Skeletal muscle tissue (tissue), 4 donors: ENCODE results near the gene HOXA9. TPM values are rescaled to one million over a fixed set of nuclear protein-coding genes. Genes with fewer than 3 reads are reported as not detected.

Experiments
- H3K27ac ChIP-seq: one replicate; pipeline ENCODE4 v1.7.0; 2013; ENCODE audit warnings: mild to moderate bottlenecking, low read depth, low read length, inconsistent platforms
- H3K27me3 ChIP-seq, 3 donors: one replicate each; pipeline ENCODE4 v1.7.0; 2013; ENCODE audit warnings: low read length in 3 of 3; ENCODE audit not compliant: control insufficient read depth in 3 of 3, insufficient read depth in 3 of 3
- H3K36me3 ChIP-seq, 3 donors: one replicate each; pipeline ENCODE4 v1.7.0; 2013; ENCODE audit warnings: low read length in 3 of 3; ENCODE audit not compliant: control insufficient read depth in 3 of 3, insufficient read depth in 3 of 3
- H3K4me1 ChIP-seq, 3 donors: one replicate each; pipeline ENCODE4 v1.7.0; 2013; ENCODE audit warnings: low read length in 3 of 3, mild to moderate bottlenecking in 3 of 3; ENCODE audit not compliant: control insufficient read depth in 3 of 3, insufficient read depth in 3 of 3
- H3K4me3 ChIP-seq, 3 donors: one replicate each; pipeline ENCODE4 v1.7.0; 2013; ENCODE audit warnings: low read length in 3 of 3
- H3K9ac ChIP-seq, 3 donors: one replicate each; pipeline ENCODE4 v1.7.0; 2013; ENCODE audit warnings: low read length in 3 of 3, mild to moderate bottlenecking in 3 of 3, moderate library complexity in 2 of 3, low read depth in 1 of 3
- H3K9me3 ChIP-seq, 3 donors: one replicate each; pipeline ENCODE4 v1.7.0; 2013; ENCODE audit warnings: low read length in 3 of 3; ENCODE audit not compliant: control insufficient read depth in 3 of 3
- total RNA-seq: library from RNA; depleted of rRNA; stranded (reverse); fragments of >200 nt; gene quantifications from one replicate; pipeline ENCODE4 v1.2.3, GENCODE V29; 2014
- donor health status: Osteomylitis.

The HOXA9 gene
- total RNA-seq, 1 donor from 2014 or later, result 7.8 TPM

DNA sequence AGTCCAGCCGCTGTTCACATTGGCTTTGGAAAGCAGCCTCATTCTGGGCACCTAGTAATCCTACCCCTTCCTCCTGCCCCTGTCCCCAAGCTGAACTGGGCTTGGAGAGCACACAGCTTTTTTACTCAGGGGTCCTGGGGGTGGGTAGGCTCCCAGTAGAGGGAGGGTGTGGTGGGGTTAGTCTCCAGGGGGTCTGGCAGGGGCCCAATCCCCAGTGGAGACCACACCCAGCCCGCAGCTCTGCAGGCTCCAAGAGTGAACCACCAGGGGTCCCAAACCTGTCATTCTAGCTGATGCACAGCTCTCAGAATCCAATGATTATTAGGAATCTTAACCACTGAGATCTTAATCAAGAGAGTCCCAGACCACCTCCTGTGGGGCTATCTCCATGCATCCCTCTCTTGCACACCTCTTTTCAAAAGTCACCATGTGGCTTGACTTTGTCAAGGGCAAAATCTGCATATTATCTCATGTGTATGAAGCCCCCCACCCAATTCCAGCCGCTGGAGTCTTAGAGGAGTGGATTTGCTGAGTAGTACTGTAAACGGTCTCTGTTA is 17.0 kb upstream of the HOXA9 start:
- Histone ChIP-seq H3K36me3 (no peaks in the 10 kb centered on the region), H3K9ac (peak overlapping the region in 2 of 3 donors; percentile 64 to 94), H3K4me3 (no peak overlapping the region), H3K27me3 (peaks cover 31 to 33% (median 33%) of the 10 kb centered on the region in 3 donors), H3K9me3 (no peaks in the 10 kb centered on the region), H3K4me1 (peaks cover 22 to 50% (median 33%) of the 10 kb centered on the region in 3 donors), H3K27ac (no peak overlapping the region)

DNA sequence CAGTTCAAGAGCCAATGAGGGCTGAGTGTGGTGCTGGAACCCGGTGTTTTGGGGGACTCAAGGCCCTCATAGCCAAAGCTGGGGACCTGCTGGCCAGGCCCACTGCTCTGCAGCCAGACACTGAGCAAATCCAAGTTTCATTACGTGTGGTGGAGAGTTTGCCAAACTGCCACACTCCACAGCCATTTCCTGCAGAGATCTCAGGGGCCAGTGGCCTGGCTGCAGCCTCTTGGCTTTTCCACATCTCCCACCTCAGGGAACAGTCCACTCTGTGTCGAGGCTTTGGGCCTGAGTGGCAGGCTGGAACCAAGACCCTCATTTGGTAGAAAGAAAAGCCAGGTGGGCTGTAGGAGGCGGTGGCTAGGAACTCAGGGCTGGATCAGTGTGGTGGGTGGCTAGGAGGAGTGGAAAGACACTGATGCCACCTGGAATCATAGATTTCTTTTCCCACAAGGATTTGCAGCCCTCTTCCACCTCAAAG is 16.5 kb upstream of the HOXA9 start:
- Histone ChIP-seq H3K9ac (peak overlapping the region in 1 of 3 donors; percentile 54), H3K27me3 (peaks cover 31 to 33% (median 33%) of the 10 kb centered on the region in 3 donors), H3K9me3 (no peaks in the 10 kb centered on the region), H3K36me3 (no peaks in the 10 kb centered on the region), H3K27ac (no peak overlapping the region), H3K4me1 (peaks cover 27 to 56% (median 38%) of the 10 kb centered on the region in 3 donors), H3K4me3 (no peak overlapping the region)

DNA sequence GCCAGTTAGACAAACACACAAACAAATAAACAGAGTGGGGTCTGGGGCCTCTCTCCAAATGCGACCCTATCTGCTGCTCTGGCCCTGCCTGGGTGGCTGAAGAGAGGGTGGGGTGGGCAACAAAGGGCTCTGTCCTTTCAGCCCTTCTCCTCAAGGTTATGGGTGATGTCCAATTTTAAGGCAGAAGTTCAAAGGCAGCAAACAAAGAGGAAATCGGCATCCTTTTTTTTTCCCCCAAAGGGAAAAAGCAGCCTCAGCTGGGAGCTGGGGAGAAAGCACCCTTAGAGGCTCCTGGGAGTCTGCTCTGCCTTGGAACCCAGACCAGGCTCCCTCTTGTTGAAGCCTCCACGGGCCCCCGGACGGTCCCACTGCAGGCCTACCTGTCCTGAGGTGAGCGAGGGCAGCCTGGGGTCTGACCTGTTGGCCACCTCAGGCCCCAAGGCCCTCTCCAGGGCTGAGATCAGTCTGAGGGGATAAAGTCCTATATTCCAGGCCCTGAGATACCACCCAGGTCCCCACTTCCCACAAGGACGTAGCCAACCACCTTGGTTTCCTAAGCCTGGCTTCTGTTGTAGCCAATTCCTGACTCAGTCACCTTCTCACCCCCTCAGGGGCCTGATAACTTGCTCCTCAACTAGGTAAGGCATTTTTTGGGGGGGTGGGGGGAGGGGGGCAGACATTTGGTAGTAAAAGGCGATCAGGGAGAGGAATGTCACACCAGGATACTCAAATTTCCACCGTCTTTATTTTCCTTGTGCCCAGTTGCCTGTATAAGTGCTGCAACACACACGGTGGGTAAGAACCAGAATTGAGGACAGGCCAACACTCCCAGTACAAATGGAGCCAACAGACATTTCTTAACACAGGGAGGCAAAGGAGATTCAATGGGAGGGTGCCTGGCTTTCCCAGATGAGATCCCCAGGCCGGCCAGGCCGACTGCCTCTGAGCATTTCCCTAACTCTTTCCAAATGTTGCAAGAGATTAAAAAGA is 15.4 kb upstream of the HOXA9 start:
- peaks cover 38 to 59% (median 45%) of the 10 kb centered on the region in 3 donors for H3K4me1 ChIP-seq
- H3K27ac ChIP-seq, result peak overlapping the region; percentile 61
- H3K36me3 ChIP-seq, result no peaks in the 10 kb centered on the region
- H3K4me3 ChIP-seq, result no peak overlapping the region
- no peaks in the 10 kb centered on the region for H3K9me3 ChIP-seq
- peak overlapping the region in 2 of 3 donors; percentile 3 to 45 for H3K9ac ChIP-seq
- peaks cover 24 to 32% (median 26%) of the 10 kb centered on the region in 3 donors for H3K27me3 ChIP-seq

DNA sequence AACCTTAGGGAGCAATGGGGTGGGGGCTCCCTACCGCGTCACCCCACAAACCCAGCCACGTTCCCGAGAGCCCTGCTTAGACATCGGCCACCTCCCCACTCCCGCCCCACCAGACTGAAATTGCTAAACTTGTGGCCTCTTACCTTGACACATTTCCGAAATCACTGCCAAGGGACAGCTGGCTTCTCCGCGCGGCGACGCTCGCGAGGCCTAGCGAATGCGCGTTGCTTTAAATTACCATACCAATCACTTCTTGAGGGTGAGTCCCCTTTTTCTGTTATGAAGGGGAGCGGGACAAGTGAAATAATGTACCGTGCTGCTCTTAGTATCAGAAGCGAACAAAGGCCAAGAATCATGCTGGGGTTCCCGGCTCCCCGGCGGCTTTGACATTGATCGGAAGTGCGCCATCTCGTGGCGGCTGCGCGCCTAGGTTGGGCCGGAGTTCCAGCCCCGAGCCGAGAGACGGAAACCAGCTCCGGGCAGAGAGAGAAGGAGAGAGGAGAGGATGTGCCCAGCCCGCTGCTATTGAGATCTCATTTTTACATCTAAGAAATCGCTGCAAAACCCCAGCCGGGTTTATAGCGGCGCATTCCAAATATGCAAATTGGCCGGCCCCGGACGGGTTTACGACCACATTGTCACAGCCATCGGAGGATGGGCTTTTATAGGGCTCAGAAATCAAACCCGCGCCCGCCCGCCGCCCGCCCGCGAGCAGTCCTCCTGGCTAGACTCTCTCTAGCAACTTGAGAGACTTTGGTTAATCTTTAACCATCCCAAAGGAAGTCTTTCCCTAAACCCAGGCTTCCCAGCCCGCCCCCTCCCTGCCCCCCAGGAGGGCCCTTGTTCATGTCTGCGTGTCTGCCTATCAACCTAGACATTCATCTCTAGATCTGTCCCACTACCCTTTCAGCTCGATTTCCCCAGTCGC is 14.4 kb upstream of the HOXA9 start:
- Histone ChIP-seq H3K9me3 (no peaks in the 10 kb centered on the region), H3K27ac (peak overlapping the region; percentile 61), H3K4me3 (peak overlapping the region; percentile 52 to 85 (median 77)), H3K36me3 (no peaks in the 10 kb centered on the region), H3K4me1 (peaks cover 44 to 62% (median 46%) of the 10 kb centered on the region in 3 donors), H3K9ac (peak overlapping the region; percentile 81 to 97 (median 93)), H3K27me3 (peaks cover 17 to 31% (median 22%) of the 10 kb centered on the region in 3 donors)

- Histone ChIP-seq H3K9me3 (no peaks in the 10 kb centered on the region), H3K27ac (peak overlapping the region; percentile 61), H3K27me3 (peaks cover 17 to 31% (median 24%) of the 10 kb centered on the region in 3 donors), H3K9ac (peak overlapping the region; percentile 81 to 97 (median 93)), H3K4me1 (peaks cover 44 to 63% (median 45%) of the 10 kb centered on the region in 3 donors), H3K36me3 (no peaks in the 10 kb centered on the region), H3K4me3 (peak overlapping the region; percentile 52 to 85 (median 77))
Measured at GRCh38 chr7:27179030-27179429, 13.7 kb upstream of the HOXA9 start.

DNA sequence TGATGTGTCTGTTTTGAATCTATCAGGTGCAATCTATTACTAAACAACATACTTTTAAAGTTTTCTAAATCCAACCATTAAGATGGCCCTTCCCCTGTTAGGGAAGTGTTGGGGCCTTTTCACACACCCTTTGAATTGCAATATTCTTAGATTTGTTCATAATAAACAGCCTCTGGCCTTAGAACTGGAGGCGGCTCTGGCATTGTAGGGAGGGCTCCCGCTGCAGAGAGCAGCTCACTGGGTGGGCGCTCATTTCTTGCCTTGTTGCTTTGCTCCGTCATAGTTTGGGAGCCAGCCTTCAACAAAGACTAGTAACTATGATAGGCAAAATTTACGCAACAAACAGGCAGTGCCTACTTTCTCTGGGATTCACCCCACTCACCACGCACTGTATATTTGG is 13.0 kb upstream of the HOXA9 start:
- Histone ChIP-seq H3K9me3 (no peaks in the 10 kb centered on the region), H3K4me3 (peak overlapping the region; percentile 52 to 85 (median 77)), H3K9ac (peak overlapping the region; percentile 43 to 97 (median 93)), H3K36me3 (no peaks in the 10 kb centered on the region), H3K27ac (peak overlapping the region; percentile 61), H3K27me3 (peaks cover 15 to 29% (median 23%) of the 10 kb centered on the region in 3 donors), H3K4me1 (peaks cover 39 to 61% (median 40%) of the 10 kb centered on the region in 3 donors)

DNA sequence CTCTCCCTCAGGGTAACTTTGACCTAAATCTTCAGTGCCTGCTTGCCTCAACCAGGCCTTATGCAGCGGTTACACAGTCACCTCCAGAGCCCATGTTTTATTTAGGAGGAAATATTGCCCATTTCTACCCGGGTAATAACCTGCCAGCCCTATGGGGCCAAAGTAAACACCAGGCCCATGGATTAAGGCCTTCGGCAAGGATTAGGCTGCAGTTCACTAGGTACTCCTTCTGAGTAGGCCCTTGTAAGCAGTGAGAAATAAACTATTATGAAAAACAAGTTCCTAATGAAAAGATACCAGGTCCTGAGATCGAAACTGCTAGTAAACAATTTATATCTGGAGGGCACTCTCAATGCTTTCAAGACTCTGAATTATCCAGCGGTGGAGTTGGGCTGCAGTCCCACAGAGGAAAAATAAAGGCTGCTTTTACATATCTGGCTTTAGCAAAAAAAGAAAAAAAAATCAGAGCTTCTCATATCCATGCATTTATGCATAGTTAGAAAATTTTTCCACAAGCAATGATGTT is 12.5 kb upstream of the HOXA9 start:
- Histone ChIP-seq H3K27ac (peak overlapping the region; percentile 84), H3K9ac (peak overlapping the region; percentile 37 to 97 (median 93)), H3K27me3 (peaks cover 10 to 25% (median 18%) of the 10 kb centered on the region in 3 donors), H3K9me3 (no peaks in the 10 kb centered on the region), H3K36me3 (no peaks in the 10 kb centered on the region), H3K4me1 (peaks cover 34 to 56% (median 35%) of the 10 kb centered on the region in 3 donors), H3K4me3 (peak overlapping the region; percentile 77 to 85 (median 84))

DNA sequence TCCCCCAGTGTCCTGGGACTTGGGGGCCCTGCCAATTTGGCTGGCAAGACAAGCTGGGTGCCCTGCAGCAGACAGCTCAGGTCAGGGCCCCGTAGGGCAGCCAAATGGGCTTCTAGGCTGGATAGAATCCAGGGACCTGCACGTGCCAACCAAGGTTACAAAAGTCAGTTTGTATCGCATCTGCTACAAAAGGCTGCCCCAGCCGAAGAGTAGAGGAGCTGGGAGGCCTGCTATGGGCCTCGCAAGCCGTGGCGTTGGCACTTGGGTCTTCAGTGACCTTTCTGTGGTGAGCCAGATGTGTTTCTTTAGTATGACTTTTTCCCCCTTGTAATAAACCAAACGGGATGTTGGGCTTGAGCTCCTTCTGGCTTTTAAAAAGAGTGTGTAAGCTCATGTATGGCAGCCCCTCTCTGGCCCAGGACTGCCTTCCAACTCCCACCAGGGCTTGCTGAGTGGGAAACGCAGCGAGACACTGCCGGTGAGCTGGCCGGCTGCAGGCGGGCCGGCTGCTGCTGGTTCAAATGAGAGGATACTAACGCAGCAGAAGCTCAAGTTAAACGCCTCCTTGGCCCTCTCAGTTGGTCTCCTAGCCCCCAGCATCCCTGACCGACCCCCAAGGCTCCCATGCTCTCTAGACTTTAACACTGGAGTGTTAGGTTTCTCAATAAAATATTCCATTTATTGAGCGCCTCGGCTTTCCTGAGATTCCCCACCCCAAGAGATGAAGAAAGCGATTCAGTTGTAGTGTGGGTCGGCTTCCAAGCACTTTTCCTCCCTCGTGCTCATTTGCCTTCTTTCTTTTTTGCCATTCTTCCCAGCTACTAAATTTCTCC is 11.8 kb upstream of the HOXA9 start:
- H3K27ac ChIP-seq, result peak overlapping the region; percentile 84
- no peaks in the 10 kb centered on the region for H3K9me3 ChIP-seq
- H3K4me1 ChIP-seq, result peaks cover 39 to 58% (median 40%) of the 10 kb centered on the region in 3 donors
- peaks cover 7 to 21% (median 15%) of the 10 kb centered on the region in 3 donors for H3K27me3 ChIP-seq
- H3K4me3 ChIP-seq, result peak overlapping the region; percentile 66 to 84 (median 77)
- H3K9ac ChIP-seq, result peak overlapping the region; percentile 37 to 97 (median 93)
- no peaks in the 10 kb centered on the region for H3K36me3 ChIP-seq
